HepG2 (cell line): Measurements from ENCODE around the gene CDK3.

Source experiments
- BRD4 ChIP-seq: sonication (generic); formaldehyde crosslinking; IDR thresholded peaks from 2 replicates; pipeline ENCODE4 v1.4.0; 2020; ENCODE audit warnings: missing genetic modification reagents
- CHD2 ChIP-seq: IDR thresholded peaks from 2 replicates; pipeline ENCODE4 v1.6.1; 2011; ENCODE audit warnings: low read depth, low read length, improper control_type of control experiment
- CTCF ChIP-seq: sonication (generic); formaldehyde crosslinking; IDR thresholded peaks from 2 replicates; pipeline ENCODE4 v1.5.0; 2020; ENCODE audit warnings: mild to moderate bottlenecking, missing genetic modification reagents, moderate library complexity
- GTF2F1 ChIP-seq: fragments of 150-350 bp; IDR thresholded peaks from 2 replicates; pipeline ENCODE4 v1.6.1; 2014; ENCODE audit warnings: low read length
- MYNN ChIP-seq: sonication (generic); formaldehyde crosslinking; IDR thresholded peaks from 2 replicates; pipeline ENCODE4 v1.4.0; 2020; ENCODE audit warnings: mild to moderate bottlenecking, low read depth, missing genetic modification reagents
- NFATC3 ChIP-seq: sonication (generic); formaldehyde crosslinking; IDR thresholded peaks from 2 replicates; pipeline ENCODE4 v1.5.1; 2020; ENCODE audit warnings: mild to moderate bottlenecking, missing genetic modification reagents
- POLR2A ChIP-seq, 2 experiments: IDR thresholded peaks; 2 replicates each; pipeline ENCODE4 v1.6.1; 2011; ENCODE audit warnings: low read depth in 2 of 2, low read length in 2 of 2, mild to moderate bottlenecking in 1 of 2, moderate library complexity in 1 of 2; ENCODE audit not compliant: insufficient read depth in 1 of 2
- RXRB ChIP-seq: IDR thresholded peaks from 2 replicates; pipeline ENCODE4 v1.6.1; 2016; ENCODE audit warnings: borderline replicate concordance, missing genetic modification reagents, missing compliant biosample characterization
- TAF1 ChIP-seq: sonication (generic); formaldehyde crosslinking; IDR thresholded peaks from 2 replicates; pipeline ENCODE4 v1.4.0; 2020; ENCODE audit warnings: missing genetic modification reagents
- YY1 ChIP-seq: IDR thresholded peaks from 2 replicates; pipeline ENCODE4 v1.6.1; 2011; ENCODE audit warnings: low read length, low read depth, moderate library complexity, mild to moderate bottlenecking; ENCODE audit not compliant: insufficient read depth, insufficient replicate concordance
- ZNF496 ChIP-seq: sonication (generic); formaldehyde crosslinking; IDR thresholded peaks from 2 replicates; pipeline ENCODE4 v1.8.1; 2023; ENCODE audit warnings: mild to moderate bottlenecking, moderate library complexity, missing genetic modification reagents; ENCODE audit not compliant: insufficient replicate concordance

GRCh38 chr17:76014925-76015261, 14.2 kb downstream of the CDK3 start:
- TF ChIP-seq POLR2A (IDR thresholded peaks at IDR 0.05; ENCODE audit: insufficient read depth in 1 of 2, low read depth in 2 of 2, low read length in 2 of 2) (no peak), ZNF496 (CRISPR knock-in tag) (no peak), BRD4 (CRISPR knock-in tag) (no peak), CHD2 (no peak), GTF2F1 (no peak), CTCF (no peak), RXRB (CRISPR knock-in tag) (no peak), YY1 (no peak), NFATC3 (CRISPR knock-in tag) (no peak), TAF1 (CRISPR knock-in tag) (no peak), MYNN (no peak)
